Calu3 (cell line): ENCODE measurements around the gene SKAP2. TPM values are rescaled to one million over a fixed set of nuclear protein-coding genes. Genes with fewer than 3 reads are reported as not detected.
A peak's percentile ranks its signal among the peaks of the same experiment; 100 is the strongest.

ENCODE experiments used
- BruUV-seq: library from RNA; stranded (reverse); fragments of 400-500 nt; replicated peaks from 2 replicates; lab custom pipeline; 2021; lab: Mats Ljungman, UMichigan
- CTCF ChIA-PET: fragments of 300-600 bp; sonication (Branson Sonifier 250); formaldehyde crosslinking; loops from one replicate; lab custom pipeline; 2022; ENCODE audit warnings: antibody characterized with exemption; lab: Charles Lee
- DNase-seq: peaks from one replicate; pipeline ENCODE4 v3.0.0; 2022
- H3K27ac Mint-ChIP-seq: one replicate; pipeline ENCODE4 v1.8.0; 2022; ENCODE audit warnings: mixed read lengths; ENCODE audit not compliant: unreplicated experiment
- H3K27me3 Mint-ChIP-seq: one replicate; pipeline ENCODE4 v1.8.0; 2022; ENCODE audit warnings: mixed read lengths; ENCODE audit not compliant: unreplicated experiment
- H3K36me3 Mint-ChIP-seq: one replicate; pipeline ENCODE4 v1.8.0; 2022; ENCODE audit warnings: mild to moderate bottlenecking, moderate library complexity, mixed read lengths; ENCODE audit not compliant: insufficient read depth, unreplicated experiment
- H3K4me1 Mint-ChIP-seq: one replicate; pipeline ENCODE4 v1.8.0; 2022; ENCODE audit warnings: mild to moderate bottlenecking, low read depth, mixed read lengths; ENCODE audit not compliant: unreplicated experiment
- H3K4me3 Mint-ChIP-seq: one replicate; pipeline ENCODE4 v1.8.0; 2022; ENCODE audit warnings: mild to moderate bottlenecking, low read depth, moderate library complexity, mixed read lengths; ENCODE audit not compliant: unreplicated experiment
- H3K9me3 Mint-ChIP-seq: one replicate; pipeline ENCODE4 v1.8.0; 2022; ENCODE audit warnings: low read depth, mixed read lengths; ENCODE audit not compliant: unreplicated experiment
- CTCF ChIP-seq: fragments of 200-600 bp; IDR thresholded peaks from one replicate; pipeline ENCODE4 v1.8.0; 2022; ENCODE audit warnings: antibody characterized with exemption; ENCODE audit not compliant: unreplicated experiment
- intact Hi-C: fragments of 100-400 bp; cut with micrococcal nuclease; formaldehyde crosslinking; loops from one replicate; pipeline ENCODE4 v1.10.0; 2022; ENCODE audit not compliant: unreplicated experiment
- total RNA-seq: library from RNA; stranded (reverse); gene quantifications from 2 replicates; pipeline ENCODE4 v1.2.3, GENCODE V29; 2022

Gene SKAP2
- total RNA-seq, 1 experiment from 2014 or later = 83.1 TPM

- peaks cover 37% of the 10 kb centered on the region for H3K4me1 Mint-ChIP-seq
- H3K36me3 Mint-ChIP-seq = peaks cover 8% of the 10 kb centered on the region
- intact Hi-C loops = no loop called here
- DNase-seq = no peak
- TF ChIP-seq CTCF = no peak
- no peak overlapping the region for H3K27ac Mint-ChIP-seq
- no peaks in the 10 kb centered on the region for H3K9me3 Mint-ChIP-seq
- CTCF ChIA-PET = interaction anchor here (0.5 to 3.1 kb wide), 4 partner anchors 8 to 287 kb away, joined by 3 to 12 read pairs (median 3); no protein-coding TSS in a partner anchor
- H3K27me3 Mint-ChIP-seq = no peaks in the 10 kb centered on the region
- BruUV-seq = no TSS peak
- H3K4me3 Mint-ChIP-seq = no peak overlapping the region
Observed at GRCh38 chr7:26656735-26657134, 207.7 kb downstream of the SKAP2 start.

GRCh38 chr7:26655781-26656180, 208.6 kb downstream of the SKAP2 start:
- DNase-seq = no peak
- intact Hi-C loops = no loop called here
- Mint-ChIP-seq H3K4me1 (peaks cover 37% of the 10 kb centered on the region), H3K27me3 (no peaks in the 10 kb centered on the region), H3K27ac (no peak overlapping the region), H3K36me3 (peaks cover 8% of the 10 kb centered on the region), H3K4me3 (no peak overlapping the region), H3K9me3 (no peaks in the 10 kb centered on the region)
- no TSS peak for BruUV-seq
- no peak for TF ChIP-seq CTCF
- CTCF ChIA-PET = interaction anchor here (3.1 kb wide), 1 partner anchor 287 kb away, joined by 12 read pairs; no protein-coding TSS in a partner anchor

- CTCF ChIA-PET = interaction anchor here (1.0 kb wide), 1 partner anchor 104 kb away, joined by 3 read pairs; no protein-coding TSS in a partner anchor
- Mint-ChIP-seq H3K27me3 (no peaks in the 10 kb centered on the region), H3K27ac (peak overlapping the region; percentile 66), H3K36me3 (peaks cover 8% of the 10 kb centered on the region), H3K9me3 (no peaks in the 10 kb centered on the region), H3K4me3 (peak overlapping the region; percentile 40), H3K4me1 (peaks cover 36% of the 10 kb centered on the region)
- TF ChIP-seq CTCF = no peak
- no TSS peak for BruUV-seq
- intact Hi-C loops = no loop called here
- peak; percentile 93 for DNase-seq
Observed at GRCh38 chr7:26653430-26654399, 210.7 kb downstream of the SKAP2 start.

GRCh38 chr7:26652401-26653100, 211.8 kb downstream of the SKAP2 start:
- CTCF ChIA-PET = interaction anchor here (1.0 to 1.2 kb wide), 2 partner anchors 103 to 283 kb away, joined by 3 read pairs; no protein-coding TSS in a partner anchor
- Mint-ChIP-seq H3K4me1 (peaks cover 37% of the 10 kb centered on the region), H3K27me3 (no peaks in the 10 kb centered on the region), H3K36me3 (peaks cover 8% of the 10 kb centered on the region), H3K4me3 (no peak overlapping the region), H3K9me3 (no peaks in the 10 kb centered on the region), H3K27ac (no peak overlapping the region)
- no TSS peak for BruUV-seq
- intact Hi-C loops = no loop called here
- DNase-seq = no peak
- TF ChIP-seq CTCF = no peak
